HG03045 (cell line): Measurements from ENCODE around the gene HOMEZ.
A peak's percentile ranks its signal among the peaks of the same experiment; 100 is the strongest.
"Not testable (repeated sequence)": the region's sequence is repeated elsewhere in the genome, so short reads cannot be mapped to it uniquely, and the experiment has no call there.

ENCODE experiments used
- ATAC-seq: cut with Tn5 transposase; IDR thresholded peaks from one replicate; pipeline ENCODE4 v1.9.1; 2021; ENCODE audit warnings: mild to moderate bottlenecking, moderate library complexity; ENCODE audit not compliant: unreplicated experiment

Gene HOMEZ, protein sequence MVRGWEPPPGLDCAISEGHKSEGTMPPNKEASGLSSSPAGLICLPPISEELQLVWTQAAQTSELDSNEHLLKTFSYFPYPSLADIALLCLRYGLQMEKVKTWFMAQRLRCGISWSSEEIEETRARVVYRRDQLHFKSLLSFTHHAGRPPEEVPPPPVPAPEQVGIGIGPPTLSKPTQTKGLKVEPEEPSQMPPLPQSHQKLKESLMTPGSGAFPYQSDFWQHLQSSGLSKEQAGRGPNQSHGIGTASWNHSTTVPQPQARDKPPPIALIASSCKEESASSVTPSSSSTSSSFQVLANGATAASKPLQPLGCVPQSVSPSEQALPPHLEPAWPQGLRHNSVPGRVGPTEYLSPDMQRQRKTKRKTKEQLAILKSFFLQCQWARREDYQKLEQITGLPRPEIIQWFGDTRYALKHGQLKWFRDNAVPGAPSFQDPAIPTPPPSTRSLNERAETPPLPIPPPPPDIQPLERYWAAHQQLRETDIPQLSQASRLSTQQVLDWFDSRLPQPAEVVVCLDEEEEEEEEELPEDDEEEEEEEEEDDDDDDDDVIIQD

DNA sequence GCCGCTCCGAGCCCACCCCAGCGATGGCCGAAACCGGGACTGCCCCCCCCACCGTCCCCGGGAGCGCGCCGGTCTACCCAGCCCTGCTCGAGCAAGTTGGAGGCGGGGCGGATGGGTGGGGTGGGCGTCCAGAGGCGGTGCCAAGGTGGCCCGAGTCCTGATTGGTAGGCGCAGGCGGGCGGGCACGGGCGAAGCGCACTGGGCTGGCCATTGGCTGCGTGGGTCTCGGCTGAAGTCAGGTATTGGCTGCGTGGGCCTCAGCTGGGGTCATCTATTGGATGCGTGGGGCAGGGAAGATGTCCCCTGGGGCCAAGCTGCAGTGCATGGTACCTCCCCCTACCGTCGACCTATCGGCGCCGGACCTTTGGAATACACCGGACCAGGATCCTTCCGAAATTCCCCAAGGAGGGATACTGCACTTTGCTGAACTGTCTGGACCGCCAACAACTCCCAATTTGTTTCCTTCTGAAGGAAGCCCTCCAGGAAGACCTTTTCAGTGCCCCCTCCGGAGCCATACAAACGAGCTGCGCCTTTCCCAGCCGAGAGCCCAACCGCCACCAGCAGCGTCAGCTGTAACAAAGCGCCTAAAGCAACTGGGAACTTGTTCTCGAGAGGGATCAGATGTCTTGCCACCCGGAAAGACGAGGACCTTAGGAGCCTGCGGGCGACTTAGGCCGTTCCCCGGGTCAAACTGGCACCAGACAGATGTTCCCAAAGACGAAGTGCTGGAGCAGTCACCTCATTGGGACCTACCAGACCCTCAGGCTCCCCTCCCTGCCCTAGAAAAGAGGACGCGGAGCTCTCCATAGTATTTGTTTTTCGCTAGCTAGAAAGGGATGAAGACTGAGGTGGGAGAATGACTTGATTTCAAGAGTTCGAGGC is at the start of gene HOMEZ:
Gene HOMEZ (minus strand): TSS at position 113 of the 882 bp plus-strand sequence. CDS start 180 bp downstream, outside the sequence.
- ATAC-seq: peak; percentile 98

DNA sequence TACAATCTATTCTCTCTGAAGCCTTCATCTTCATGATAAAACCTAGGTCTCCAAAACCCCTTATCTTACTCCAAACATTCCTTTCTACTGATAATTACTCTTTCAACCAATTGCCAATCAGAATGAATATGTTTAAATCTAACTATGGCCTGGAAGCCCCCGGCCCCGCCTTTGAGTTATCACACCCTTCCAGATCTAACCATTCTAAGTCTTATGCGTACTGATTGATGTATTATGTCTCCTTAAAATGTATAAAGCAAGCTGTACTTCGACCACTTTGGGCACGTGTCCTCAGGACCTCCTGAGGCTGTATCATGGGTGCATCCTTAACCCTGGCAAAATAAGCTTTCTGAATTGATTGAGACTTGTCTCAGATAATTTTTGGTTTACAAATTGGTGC is 49.7 kb upstream of the HOMEZ start:
- ATAC-seq: no peak

DNA sequence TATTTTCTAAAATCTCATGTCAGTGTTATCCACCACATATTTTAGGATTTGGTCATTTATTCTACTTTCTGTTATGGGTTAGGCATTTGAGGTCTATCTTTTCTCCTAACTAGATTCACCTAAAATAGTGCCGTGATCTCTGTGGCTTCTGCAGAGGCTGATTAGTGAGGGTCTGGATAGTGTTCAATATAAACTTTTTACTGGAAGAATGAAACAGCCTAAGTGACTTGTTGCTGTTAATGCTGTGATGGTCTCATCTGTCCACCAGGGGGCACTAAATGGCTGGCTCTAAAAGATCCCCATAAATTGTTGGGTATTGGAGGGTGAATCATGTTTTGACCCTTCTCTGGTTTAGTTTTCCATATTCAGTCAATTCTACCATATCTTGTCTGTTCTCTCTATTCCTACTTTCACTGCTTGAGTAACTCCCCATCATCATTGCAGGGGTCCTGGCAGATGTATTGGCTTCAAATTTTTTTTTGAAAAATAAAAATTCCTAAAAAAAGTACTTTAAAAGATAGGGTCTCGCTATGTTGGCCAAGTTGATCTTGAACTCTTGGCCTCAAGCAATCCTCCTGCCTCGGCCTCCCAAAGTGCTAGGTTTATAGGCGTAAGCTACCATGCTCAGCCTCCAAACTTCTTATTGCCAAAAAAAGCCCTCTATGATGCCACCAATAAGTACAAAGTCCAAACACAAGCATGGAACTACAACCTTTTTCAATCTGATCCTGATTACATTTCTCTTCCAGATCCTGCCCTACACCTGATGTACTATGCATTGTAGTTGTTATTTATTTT is 42.2 kb upstream of the HOMEZ start:
- ATAC-seq: no peak

DNA sequence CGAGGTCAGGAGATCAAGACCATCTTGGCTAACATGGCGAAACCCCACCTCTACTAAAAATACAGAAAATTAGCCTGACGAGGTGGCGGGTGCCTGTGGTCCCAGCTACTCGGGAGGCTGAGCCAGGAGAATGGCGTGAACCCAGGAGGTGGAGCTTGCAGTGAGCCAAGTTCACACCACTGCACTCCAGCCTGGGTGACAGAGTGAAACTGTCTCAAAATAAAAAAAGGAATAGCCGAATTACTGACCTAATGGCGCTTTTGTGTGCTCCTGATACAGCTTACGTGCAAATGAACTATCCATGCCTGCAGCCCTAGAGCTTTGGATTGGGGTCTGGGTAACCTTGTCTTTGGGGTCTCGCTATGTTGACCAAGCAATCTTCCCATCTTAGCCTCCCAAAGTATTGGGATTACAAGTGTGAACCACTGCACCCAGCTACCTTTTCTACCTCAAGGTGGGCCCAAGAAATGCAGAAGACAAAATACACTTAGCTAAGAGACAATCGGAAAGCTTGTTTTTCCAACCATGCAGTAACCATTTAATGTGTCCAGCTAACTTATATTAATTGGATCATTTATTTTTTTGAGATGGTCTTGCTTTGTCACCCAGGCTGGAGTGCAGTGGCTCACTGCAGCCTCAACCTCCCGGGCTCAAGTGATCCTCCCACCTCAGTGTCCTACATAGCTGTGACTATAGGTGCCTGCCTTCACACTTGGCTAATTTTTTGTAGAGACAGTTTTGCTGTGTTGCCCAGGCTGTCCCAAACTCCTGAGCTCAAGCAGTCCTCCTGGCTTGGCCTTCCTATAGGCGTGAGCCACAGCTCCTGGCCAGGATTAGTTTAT is 40.8 kb upstream of the HOMEZ start:
- ATAC-seq: no peak

DNA sequence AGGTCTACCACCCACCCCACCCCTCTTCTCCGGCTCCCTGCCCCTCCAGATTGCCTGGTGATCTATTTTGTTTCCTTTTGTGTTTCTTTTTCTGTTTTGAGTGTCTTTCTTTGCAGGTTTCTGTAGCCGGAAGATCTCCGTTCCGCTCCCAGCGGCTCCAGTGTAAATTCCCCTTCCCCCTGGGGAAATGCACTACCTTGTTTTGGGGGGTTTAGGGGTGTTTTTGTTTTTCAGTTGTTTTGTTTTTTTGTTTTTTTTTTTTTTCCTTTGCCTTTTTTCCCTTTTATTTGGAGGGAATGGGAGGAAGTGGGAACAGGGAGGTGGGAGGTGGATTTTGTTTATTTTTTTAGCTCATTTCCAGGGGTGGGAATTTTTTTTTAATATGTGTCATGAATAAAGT is 39.8 kb upstream of the HOMEZ start:
- not testable (repeated sequence) for ATAC-seq

DNA sequence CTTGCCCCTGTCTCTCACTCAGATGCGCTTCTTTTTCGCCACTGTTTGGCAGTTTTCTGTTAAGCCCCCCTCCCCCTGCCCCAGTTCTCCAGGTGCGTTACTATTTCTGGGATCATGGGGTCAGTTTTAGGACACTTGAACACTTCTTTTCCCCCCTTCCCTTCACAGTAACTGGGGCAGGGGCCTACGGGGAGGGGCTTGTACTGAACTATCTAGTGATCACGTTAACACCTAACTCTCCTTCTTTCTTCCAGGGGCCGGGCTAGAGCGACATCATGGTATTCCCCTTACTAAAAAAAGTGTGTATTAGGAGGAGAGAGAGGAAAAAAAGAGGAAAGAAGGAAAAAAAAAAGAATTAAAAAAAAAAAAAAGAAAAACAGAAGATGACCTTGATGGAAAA is 39.1 kb upstream of the HOMEZ start:
- no peak for ATAC-seq

DNA sequence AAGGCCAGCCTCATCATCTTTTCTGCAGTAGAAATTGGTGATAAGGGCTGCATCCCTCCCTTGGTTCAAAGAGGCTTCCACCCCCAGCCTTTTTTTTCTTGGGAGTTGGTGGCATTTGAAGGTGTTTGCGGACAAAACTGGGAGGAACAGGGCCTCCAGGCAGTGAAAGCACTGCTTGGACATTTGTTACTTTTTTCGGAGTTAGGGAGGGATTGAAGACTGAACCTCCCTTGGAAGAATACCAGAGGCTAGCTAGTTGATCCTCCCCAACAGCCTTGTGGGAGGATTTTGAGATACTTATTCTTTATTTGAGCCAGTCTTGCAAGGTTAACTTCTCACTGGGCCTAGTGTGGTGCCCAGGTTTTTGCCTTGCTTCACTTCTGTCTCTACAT is 38.5 kb upstream of the HOMEZ start:
- ATAC-seq: no peak

DNA sequence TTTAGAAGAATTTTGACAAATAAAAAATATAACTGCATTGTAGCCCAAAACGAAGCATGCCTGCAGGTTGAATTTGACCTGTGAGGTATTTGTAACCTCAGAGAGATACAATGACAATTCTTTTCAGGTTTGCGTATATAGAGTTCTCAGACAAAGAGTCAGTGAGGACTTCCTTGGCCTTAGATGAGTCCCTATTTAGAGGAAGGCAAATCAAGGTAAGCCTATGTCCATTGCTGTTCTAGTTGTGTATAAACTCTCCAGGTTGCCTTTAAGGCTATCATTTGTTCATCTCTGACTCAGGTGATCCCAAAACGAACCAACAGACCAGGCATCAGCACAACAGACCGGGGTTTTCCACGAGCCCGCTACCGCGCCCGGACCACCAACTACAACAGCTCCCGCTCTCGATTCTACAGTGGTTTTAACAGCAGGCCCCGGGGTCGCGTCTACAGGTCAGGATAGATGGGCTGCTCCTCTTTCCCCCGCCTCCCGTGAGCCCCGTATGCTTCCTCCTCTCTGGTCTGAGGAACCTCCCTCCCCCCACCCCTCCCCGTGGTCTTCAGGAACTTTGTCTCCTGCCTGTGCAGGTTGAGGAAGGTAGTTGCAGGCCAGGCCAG is 38.0 kb upstream of the HOMEZ start:
- ATAC-seq: no peak

DNA sequence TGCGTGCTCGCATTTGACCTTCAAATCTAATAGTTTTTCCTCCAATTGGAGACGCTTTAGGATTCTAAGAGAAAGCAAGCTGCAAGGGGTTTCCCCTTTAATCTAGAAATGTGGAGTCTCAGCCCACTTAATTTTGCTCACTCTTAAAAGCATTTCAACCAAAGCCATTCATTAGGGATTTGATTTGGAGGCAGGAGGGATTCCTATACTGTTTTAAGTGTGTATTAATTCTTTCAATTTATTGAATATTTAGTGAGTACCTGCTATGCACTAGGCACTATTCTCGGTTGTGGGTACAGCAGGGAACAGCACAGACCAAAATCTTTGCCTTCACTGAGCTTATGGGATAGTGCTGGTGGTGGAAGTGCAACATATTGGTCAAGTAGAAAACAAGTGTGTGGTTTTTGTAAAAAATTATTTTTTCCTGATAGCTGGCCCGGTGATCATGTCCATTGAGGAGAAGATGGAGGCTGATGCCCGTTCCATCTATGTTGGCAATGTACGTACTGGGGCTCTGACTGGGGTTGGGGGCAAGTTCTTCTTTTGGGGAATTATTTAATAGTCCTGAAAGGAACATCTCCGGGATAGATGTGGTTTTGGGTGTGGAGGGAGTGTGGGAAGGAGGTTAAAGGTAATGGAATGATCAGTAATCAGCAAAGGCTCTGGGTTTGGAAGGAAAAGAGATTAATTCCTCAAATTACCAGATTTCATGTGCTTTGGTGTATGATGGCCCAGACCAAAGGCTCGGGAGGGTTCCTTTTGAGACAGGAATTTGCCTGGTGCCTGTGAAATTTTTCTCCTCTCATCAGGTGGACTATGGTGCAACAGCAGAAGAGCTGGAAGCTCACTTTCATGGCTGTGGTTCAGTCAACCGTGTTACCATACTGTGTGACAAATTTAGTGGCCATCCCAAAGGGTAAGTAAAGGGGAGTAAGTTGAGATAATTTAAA is 36.9 kb upstream of the HOMEZ start:
- ATAC-seq: no peak

DNA sequence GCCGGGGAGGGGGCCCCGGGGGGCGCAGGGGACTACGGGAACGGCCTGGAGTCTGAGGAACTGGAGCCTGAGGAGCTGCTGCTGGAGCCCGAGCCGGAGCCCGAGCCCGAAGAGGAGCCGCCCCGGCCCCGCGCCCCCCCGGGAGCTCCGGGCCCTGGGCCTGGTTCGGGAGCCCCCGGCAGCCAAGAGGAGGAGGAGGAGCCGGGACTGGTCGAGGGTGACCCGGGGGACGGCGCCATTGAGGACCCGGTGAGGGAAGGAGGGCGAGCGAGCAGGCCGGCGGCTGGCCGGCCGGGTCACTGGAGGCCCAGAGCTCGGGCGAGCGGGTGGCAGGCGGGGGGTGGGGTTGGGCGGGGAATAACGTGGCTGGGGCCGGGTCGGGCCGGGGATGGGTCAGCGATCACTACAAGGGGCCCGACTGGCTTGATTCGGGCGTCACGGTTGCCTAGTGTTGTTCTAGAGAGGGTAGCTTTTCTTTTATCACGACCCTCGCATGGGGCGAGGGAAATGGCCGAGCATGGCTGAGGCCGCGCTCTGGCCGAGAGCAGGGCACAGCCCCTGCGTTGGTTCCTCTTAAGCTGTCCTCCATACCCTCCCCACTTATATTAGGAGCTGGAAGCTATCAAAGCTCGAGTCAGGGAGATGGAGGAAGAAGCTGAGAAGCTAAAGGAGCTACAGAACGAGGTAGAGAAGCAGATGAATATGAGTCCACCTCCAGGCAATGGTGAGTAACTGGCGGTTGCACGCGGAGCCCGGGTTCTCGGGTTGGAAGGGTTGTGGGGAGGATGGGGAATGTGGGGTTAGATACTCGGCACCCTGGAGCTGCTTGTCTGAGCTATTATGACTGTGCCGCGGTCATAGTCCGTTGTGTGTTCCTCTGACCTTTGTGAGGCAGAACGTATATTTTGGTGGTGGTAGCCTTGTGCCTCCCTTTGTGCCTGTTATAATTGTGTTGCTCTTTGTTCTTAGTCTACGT is 35.9 kb upstream of the HOMEZ start:
- ATAC-seq: peak; percentile 15

DNA sequence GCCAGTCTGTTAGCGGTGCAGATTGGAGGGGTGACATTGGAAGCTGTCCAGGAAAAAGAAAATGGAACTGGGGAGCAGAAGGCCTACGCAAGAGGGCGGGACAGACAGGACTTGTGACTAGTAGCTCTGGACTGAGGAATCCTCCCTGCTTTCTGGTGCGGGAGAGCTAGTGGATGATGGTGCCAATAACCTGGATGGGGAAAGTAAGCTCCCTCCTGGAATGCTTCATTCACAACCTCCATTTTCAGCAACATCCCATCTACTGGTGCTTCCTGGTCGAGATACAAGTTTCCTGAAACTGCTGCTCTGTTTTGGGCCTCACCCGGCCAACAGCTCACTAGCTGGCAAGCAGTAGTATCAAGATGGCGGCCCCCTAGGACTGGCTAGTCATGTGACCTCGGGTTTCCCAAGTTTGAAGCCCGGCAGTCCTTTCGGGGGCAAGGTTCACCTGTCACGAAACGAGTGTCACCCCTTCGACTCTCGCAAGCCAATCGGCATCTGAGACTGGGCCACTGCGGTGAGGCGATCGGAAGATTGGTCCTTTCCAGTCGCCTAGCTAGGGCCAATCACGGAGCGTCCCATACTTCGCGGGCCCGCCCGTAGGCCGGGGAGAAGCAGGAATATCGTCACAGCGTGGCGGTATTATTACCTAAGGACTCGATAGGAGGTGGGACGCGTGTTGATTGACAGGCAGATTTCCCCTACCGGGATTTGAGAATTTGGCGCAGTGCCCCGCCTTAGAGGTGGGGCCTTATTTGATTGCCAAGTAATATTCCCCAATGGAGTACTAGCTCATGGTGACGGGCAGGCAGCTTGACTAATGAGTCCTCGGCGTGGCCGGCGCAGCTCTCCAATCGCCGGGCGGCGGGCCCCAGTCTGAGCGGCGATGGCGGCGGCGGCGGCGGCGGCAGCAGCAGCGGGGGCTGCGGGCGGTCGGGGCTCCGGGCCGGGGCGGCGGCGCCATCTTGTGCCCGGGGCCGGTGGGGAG is 34.9 kb upstream of the HOMEZ start, which contains the start of gene PABPN1:
Gene PABPN1 (plus strand): TSS at position 874 of the 988 bp plus-strand sequence. CDS start 13 bp downstream, at position 887.
- peak; percentile 92 for ATAC-seq

DNA sequence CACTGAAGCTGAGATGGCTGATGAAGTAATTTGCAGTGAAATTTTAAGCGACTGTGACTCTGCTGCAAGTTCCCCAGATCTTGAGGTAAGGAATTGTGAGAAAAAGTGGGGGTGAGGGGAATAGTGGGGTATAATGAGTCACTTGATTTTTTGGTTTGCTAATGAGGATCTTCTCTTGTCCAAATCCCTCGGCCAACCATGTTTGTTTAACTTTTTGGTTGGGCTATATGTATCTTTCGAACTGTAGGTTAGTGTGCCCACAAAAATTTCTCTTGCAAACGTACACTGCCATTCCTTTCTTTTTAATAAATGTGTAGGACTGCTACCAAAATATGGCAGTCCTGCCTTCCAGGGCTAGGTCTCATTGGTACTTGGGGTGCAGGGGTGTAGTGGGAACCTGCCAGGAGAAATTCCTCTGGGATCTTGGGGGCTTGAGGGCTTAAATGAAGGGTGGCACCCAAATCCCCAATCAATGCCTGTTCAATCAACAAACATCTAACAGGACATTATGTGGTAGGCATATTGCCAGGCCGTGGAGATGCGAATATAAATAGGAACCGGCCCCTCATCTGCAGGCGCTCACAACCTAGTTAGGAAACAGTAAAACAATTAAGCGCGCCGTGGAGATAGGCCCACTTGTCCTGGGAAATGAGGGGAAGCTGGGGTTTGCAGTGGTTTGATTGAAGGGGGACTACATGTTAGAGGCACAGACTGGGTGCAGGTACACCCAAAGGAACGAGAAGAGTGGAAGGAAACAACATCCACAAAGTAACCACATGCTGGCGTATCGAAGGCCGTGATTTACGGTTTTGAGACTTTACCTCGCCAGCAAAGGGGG is 34.0 kb upstream of the HOMEZ start:
- ATAC-seq: no peak

DNA sequence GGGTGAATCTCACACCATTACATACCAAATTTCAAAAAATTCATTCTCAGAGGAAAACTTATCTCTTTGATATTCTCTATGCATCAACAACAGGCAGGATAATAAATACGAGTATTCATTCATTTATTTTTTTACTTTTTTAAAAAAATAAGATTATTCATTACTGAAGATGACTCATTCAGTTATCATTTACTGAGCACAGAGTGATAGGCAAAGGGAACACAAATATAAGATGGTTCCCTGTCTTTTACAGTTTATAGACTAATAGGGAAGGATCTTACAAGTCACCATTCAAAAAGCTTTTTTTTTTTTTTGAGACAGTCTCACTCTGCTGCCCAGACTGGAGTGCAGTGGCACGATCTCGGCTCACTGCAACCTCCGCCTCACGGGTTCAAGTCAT is 30.4 kb upstream of the HOMEZ start:
- ATAC-seq: no peak

DNA sequence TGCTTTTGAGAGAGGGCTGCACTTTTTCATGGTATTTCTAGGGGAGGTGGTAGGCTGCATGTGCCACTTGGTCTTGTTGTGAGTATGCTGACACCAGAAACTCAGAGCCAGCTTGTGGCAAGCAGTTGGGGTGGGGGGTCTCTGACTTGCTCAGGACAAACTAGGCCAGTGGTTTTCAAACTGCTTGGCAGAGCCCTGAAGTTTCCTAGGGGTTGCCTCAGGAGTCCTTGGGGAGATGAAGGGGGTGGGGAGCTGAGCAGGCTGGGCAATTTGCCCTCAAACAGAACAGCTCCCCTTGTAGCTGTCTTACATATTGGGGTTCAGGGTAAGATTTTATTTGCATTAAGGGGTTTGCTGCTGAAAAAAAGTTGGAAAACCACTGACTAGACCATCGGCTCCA is 24.6 kb upstream of the HOMEZ start:
- no peak for ATAC-seq
